HG02970 (cell line): Measurements from ENCODE around the gene RPS29.
A peak's percentile ranks its signal among the peaks of the same experiment; 100 is the strongest.
"Not testable (repeated sequence)": the region's sequence is repeated elsewhere in the genome, so short reads cannot be mapped to it uniquely, and the experiment has no call there.

Experiments
- ATAC-seq: cut with Tn5 transposase; IDR thresholded peaks from one replicate; pipeline ENCODE4 v1.9.1; 2021; ENCODE audit warnings: mild to moderate bottlenecking, moderate library complexity, moderate number of reproducible peaks; ENCODE audit not compliant: unreplicated experiment, low FRiP score

Gene RPS29

DNA sequence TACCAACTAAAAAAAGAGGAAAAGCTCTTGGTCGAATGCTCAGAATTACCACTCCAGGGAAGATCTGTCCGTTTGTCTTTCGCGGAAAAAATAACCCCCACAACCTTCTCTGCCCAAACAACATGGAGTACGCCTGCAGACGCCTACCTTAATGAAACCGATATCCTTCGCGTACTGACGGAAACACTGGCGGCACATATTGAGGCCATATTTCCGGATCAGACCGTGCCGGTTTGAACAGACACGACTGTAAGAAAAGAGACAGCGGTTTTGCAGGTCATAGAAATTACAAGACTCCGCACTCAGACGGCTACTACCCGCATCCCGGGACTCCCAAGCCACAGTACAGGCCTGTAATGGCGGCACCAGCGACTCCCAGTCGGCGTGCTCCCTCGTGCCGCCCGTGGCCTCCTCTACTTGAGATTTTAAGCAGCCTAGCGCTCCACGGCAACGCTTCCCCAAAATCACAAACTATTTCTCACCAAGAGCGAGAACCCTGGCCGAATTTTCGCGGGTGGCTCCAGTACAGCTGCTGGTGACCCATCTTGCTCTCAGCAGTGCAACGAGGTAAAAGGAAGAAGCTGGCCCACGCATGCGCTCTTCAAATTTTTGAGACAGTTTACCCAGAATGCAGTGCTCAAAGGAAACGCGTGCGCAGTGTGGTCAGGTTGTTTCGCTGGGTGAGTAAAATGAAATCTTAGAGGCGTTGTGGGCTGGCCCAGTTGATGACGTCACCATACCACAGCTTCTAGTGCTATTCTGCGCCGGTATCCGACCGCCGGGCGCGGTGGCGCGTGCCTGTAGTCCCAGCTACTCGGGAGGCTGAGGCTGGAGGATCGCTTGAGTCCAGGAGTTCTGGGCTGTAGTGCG lies at the start of gene RPS29:
Gene RPS29, minus strand, starts transcription at position 578 of the 870 bp plus-strand sequence. Its CDS starts 34 bp downstream, at position 544.
- peak; percentile 96 for ATAC-seq

DNA sequence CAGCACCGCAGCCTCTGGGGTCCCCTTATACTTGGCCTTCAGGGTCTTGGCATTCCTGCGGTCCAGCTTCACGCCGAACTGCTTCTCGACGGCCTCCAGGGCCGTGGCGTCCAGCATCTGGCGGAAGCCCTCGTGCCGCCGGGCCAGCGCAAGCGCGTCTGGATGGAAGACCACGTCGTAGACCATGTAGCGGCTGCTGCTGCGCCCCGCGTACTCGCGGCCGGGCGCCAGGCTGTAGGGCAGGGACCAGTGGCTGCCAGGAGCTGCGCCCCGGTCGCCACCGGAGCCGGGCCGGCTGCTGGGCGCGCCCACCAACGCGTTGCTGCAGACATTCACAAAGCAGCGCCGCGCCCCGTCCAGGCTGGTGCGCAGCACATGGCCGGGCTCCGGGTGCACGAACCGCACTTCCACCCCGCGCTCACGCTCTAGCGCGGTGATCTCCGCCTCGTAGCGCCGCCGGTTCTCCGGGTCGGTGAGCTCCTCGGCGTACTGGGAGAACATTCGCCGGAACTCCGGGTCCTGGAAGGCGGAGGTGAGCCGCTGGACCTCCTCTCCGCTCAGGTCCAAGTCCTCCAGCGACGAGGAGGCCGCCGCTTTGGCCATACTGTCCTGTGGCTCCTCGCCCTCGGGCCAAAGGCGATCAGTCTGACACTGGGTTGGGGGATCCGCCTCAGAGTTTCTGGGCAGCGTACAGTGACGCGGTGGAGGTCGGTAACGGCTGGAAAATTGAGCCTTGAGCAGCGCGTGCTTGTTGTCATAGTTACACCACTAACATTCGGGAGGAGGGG lies 48.6 kb upstream of the RPS29 start, which contains the start of gene DNAAF2:
Gene DNAAF2, minus strand, starts transcription at position 698 of the 788 bp plus-strand sequence. Its CDS starts 95 bp downstream, at position 603.
- peak; percentile 31 for ATAC-seq

- ATAC-seq = peak; percentile 79
These were observed 47.7 kb upstream of the RPS29 start for GRCh38 chr14:49633640-49634546.

- ATAC-seq = no peak
These were observed 38.0 kb upstream of the RPS29 start for GRCh38 chr14:49623941-49624839.

DNA sequence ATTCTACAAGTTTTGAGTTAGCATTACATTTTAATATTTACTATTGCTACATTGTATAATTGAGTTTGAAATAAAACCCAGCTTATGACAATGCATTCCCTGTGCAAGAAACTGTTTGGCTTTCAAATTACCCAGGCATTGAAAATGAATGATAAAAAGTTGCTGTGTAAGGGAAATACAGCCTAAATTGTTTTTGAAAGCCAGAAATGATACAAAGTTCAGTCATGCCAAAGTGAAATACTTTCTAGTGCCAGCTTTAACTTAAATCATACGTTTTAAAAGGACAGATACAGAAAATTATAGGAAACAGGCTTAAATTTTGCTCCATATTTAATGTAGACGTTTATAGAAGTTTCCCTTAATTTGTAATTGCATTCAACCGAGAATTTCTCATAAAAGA lies 37.2 kb upstream of the RPS29 start:
- ATAC-seq = no peak

DNA sequence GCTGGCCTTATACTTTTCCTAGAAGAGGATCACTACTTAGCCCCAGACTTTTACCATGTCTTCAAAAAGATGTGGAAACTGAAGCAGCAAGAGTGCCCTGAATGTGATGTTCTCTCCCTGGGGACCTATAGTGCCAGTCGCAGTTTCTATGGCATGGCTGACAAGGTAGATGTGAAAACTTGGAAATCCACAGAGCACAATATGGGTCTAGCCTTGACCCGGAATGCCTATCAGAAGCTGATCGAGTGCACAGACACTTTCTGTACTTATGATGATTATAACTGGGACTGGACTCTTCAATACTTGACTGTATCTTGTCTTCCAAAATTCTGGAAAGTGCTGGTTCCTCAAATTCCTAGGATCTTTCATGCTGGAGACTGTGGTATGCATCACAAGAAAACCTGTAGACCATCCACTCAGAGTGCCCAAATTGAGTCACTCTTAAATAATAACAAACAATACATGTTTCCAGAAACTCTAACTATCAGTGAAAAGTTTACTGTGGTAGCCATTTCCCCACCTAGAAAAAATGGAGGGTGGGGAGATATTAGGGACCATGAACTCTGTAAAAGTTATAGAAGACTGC lies 35.9 kb upstream of the RPS29 start:
- no peak for ATAC-seq

GRCh38 chr14:49621114-49621881 lies 35.1 kb upstream of the RPS29 start:
- ATAC-seq = peak; percentile 29

DNA sequence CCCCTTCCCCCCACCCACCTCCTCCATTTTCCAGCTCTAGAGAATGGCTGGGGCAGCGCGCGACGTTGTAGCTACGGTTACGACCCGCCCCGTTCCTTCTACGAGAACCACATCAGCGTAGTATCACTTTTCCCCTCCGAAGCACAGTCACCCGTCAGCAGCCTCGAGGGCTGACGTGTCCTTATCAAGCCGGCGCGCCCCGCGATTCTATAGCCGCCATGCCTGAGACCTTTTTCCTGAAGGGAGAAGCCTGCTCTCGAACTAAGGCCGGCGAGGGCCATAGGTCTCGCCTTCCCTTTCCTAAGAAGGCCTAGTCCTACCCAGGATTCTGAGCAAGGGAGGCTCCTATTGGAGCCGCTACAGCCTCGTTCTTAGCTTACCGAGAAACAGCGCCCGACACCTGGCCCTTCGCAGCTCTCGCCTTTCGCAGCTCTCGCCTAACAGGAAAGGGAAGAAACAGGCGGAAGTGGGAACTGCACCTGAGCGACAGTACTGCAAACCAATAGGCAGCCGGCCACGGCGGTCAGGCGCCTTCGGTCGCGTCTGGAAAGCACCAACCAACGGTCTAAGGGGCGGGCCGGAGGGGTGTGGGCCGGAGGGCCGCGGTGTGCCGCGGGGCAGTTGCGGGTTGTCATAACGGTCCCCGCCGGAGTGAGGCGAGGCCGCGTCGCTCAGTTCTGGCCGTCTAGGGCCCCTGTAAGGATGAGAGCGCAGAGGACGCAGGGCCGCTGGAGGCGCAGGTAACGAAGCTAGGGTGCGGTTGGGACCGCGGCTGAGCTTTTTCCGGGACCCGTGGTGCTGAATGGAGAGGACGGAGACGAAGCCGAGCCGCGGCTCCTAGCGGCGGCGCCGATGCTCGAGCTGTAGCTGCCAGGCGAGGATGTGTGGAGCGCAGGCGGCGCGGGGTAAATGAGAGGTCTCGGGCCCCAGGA lies 34.3 kb upstream of the RPS29 start, which contains the start of the genes MGAT2 and RPL36AL:
Gene MGAT2, plus strand, starts transcription at position 618 of the 932 bp plus-strand sequence. CDS start 470 bp downstream, outside the sequence.
Gene RPL36AL, minus strand, starts transcription at position 445 of the 932 bp plus-strand sequence. CDS start 1,522 bp downstream, outside the sequence.
- peak; percentile 93 for ATAC-seq

DNA sequence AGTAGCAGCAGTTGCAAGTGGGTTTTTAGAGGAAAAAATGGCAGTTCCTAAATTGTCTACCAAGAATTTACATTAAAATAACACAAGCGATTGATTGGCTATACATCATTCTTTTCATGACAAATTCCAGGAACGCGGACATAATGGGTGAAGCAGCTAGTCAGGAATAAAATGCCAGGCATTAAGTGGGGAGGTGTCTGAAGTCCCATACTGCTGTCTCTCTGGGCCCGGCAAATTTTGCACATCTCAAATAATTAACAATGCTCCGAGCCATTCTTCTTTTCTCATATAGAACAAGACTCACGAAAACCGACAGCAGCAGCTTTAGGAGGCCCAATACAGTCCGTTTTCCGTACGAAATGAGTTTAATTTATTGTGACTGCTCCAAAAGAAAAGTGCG lies 33.5 kb upstream of the RPS29 start:
- no peak for ATAC-seq

GRCh38 chr14:49619273-49619672 lies 33.1 kb upstream of the RPS29 start:
- not testable (repeated sequence) for ATAC-seq

DNA sequence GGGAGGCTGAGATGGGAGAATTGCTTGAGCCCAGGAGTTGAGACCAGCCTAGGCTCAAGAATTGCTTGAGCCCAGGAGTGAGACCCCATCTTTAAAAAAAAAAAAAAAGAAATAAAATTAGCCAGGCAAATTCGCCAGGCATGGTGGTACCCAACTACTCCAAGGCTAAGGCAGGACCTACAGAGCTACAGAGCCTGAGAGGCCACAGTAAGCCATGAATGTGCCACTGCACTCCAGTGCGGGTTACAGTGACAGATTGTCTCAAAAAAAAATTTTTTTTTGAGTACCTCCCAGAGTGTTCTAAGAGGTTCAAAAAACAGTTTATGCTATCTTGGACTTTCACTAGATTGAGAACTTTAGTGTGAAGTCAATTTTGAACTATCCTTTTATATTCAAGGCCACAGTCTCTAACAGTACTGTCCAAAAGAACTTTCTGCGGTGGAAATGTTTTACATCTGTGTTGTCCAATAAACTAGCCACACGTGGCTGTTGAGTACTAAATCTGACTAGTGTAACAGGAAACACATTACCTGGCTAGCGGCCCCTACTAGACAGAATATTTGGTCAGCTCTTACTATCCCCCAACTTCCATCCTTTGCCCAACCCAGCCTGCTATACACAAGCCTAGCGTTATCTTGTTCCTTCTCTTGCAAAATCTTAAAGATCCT lies 31.8 kb upstream of the RPS29 start:
- ATAC-seq = no peak

- ATAC-seq = no peak
These were observed 29.6 kb upstream of the RPS29 start for GRCh38 chr14:49615776-49616175.

DNA sequence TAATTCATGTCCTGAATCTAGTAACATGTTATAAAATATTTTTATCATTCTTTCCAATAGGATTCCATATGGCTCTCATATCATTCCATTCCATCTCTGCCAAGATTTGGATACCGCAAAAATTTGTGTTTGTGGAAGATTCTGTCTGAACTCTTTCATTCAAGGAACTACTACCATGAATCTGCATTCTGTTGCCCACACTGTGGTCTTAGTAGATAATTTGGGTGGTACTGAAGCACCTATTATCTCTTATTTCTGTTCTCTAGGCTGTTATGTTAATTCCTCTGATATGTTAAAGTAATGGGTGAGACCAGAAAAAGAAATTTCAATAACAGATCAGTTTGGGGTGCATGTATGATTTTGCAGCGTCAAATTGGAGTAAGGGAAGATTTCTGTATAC lies 28.0 kb upstream of the RPS29 start:
- no peak for ATAC-seq

- no peak for ATAC-seq
These were observed 26.5 kb upstream of the RPS29 start for GRCh38 chr14:49612671-49613070.

- no peak for ATAC-seq
These were observed 26.1 kb upstream of the RPS29 start for GRCh38 chr14:49612251-49612650.

DNA sequence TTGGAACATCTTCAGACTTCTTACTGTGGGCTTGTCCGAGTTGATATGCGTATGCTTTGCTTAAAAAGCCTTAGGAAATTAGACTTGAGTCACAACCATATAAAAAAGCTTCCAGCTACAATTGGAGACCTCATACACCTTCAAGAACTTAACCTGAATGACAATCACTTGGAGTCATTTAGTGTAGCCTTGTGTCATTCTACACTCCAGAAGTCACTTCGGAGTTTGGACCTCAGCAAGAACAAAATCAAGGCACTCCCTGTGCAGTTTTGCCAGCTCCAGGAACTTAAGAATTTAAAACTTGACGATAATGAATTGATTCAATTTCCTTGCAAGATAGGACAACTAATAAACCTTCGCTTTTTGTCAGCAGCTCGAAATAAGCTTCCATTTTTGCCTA lies 21.4 kb upstream of the RPS29 start:
- ATAC-seq = no peak
